K562 (cell line): ENCODE measurements around the gene PCSK6. TPM values are rescaled to one million over a fixed set of nuclear protein-coding genes. Genes with fewer than 3 reads are reported as not detected.

Source experiments
- CBFA2T3 ChIP-seq: fragments of 450-650 bp; IDR thresholded peaks from 2 replicates; pipeline ENCODE4 v1.6.1; 2017
- CBX1 ChIP-seq: sonication (generic); IDR thresholded peaks from 2 replicates; pipeline ENCODE4 v1.6.1; 2016; ENCODE audit warnings: antibody characterized with exemption, low read depth, mild to moderate bottlenecking
- CEBPB ChIP-seq: fragments of 450-650 bp; IDR thresholded peaks from 2 replicates; pipeline ENCODE4 v1.6.1; 2016; ENCODE audit warnings: missing genetic modification characterization, missing compliant biosample characterization
- CREM ChIP-seq: IDR thresholded peaks from 2 replicates; pipeline ENCODE4 v1.6.1; 2014; ENCODE audit warnings: antibody characterized with exemption, low read depth
- EP300 ChIP-seq: IDR thresholded peaks from 2 replicates; pipeline ENCODE4 v1.6.1; 2012; ENCODE audit warnings: low read length, improper control_type of control experiment
- FOXK1 ChIP-seq: sonication (generic); formaldehyde crosslinking; IDR thresholded peaks from 2 replicates; pipeline ENCODE4 v1.8.0; 2022; ENCODE audit warnings: missing genetic modification reagents, mild to moderate bottlenecking, borderline replicate concordance
- FOXM1 ChIP-seq, 2 experiments: fragments of 450-650 bp in 1 of 2; sonication (generic) in 1 of 2; formaldehyde crosslinking in 1 of 2; IDR thresholded peaks; 2 replicates each; pipeline versions ENCODE4 v1.6.1 to v1.9.0; 2017 to 2022; ENCODE audit warnings: low read depth in 2 of 2, mild to moderate bottlenecking in 2 of 2, missing genetic modification reagents in 1 of 2, moderate library complexity in 1 of 2
- GABPB2 ChIP-seq: fragments of 250-450 bp; sonication (Bioruptor Pico); conservative IDR thresholded peaks from 2 replicates; pipeline ENCODE4 v1.5.1; 2021; ENCODE audit warnings: mild to moderate bottlenecking
- JUND ChIP-seq, 2 experiments: IDR thresholded peaks; 2 replicates in 1 of 2; 3 replicates in 1 of 2; pipeline ENCODE4 v1.6.1; 2011; ENCODE audit warnings: borderline replicate concordance in 2 of 2, low read depth in 2 of 2, low read length in 2 of 2, improper control_type of control experiment in 1 of 2, missing biosample characterization in 1 of 2, missing genetic modification characterization in 1 of 2, missing genetic modification reagents in 1 of 2
- NEUROD1 ChIP-seq: fragments of 150-350 bp; IDR thresholded peaks from 2 replicates; pipeline ENCODE4 v1.6.1; 2014; ENCODE audit warnings: borderline replicate concordance, low read length, low read depth; ENCODE audit not compliant: partially characterized antibody
- NFE2L1 ChIP-seq: fragments of 450-650 bp; IDR thresholded peaks from 2 replicates; pipeline ENCODE4 v1.6.1; 2016; ENCODE audit warnings: missing genetic modification characterization, low read depth, mild to moderate bottlenecking, missing compliant biosample characterization, moderate library complexity, borderline replicate concordance
- RBM17 ChIP-seq: fragments of 200-400 bp; formaldehyde crosslinking; IDR thresholded peaks from 2 replicates; pipeline ENCODE4 v1.6.1; 2017; ENCODE audit warnings: low read depth, mild to moderate bottlenecking, low read length, borderline replicate concordance
- SUPT5H ChIP-seq: fragments of 450-650 bp; IDR thresholded peaks from 2 replicates; pipeline ENCODE4 v1.6.1; 2016
- TAF1 ChIP-seq: IDR thresholded peaks from 2 replicates; pipeline ENCODE4 v1.6.1; 2011; ENCODE audit warnings: mild to moderate bottlenecking, low read length, moderate library complexity; ENCODE audit not compliant: insufficient read depth, control insufficient read depth, severe bottlenecking; ENCODE audit errors: extremely low read depth
- ZBTB17 ChIP-seq: fragments of 450-650 bp; formaldehyde crosslinking; IDR thresholded peaks from 2 replicates; pipeline ENCODE4 v1.4.0; 2020; ENCODE audit warnings: mild to moderate bottlenecking
- ZEB2 ChIP-seq: fragments of 450-650 bp; IDR thresholded peaks from 2 replicates; pipeline ENCODE4 v1.6.1; 2016
- ZNF444 ChIP-seq: fragments of 250-450 bp; sonication (Bioruptor Pico); IDR thresholded peaks from 2 replicates; pipeline ENCODE4 v1.4.0; 2020; ENCODE audit warnings: mild to moderate bottlenecking, moderate library complexity
- ZNF699 ChIP-seq: fragments of 250-450 bp; sonication (Bioruptor Pico); IDR thresholded peaks from 2 replicates; pipeline ENCODE4 v1.8.0; 2021; ENCODE audit warnings: mild to moderate bottlenecking, moderate library complexity; ENCODE audit not compliant: insufficient replicate concordance
- polyA plus RNA-seq, 8 experiments: library from polyadenylated mRNA; depleted of rRNA in 4 of 8; stranded (reverse) in 5 of 8; unstranded in 3 of 8; fragments of >200 nt; fragmentation: Nextera tagmentation in 2 of 8; fragmentation: Illumina TruSeq in 1 of 8; extraction: Ambion mirVana in 2 of 8; extraction: Trizol in 1 of 8; gene quantifications; 2 replicates each; pipeline versions ENCODE4 v1.2.1 to v1.2.3, GENCODE V29; 2011 to 2014; ENCODE audit warnings: inconsistent platforms in 1 of 8, missing spikeins in 1 of 8
- total RNA-seq, 7 experiments: library from RNA; depleted of rRNA in 6 of 7; stranded (reverse); fragments of >200 nt in 6 of 7; fragmentation: Illumina TruSeq in 2 of 7; extraction: Trizol in 2 of 7; gene quantifications; 2 replicates each; pipeline versions ENCODE4 v1.2.1 to v1.2.3, GENCODE V29; 2011 to 2021; ENCODE audit warnings: low replicate concordance in 1 of 7
- TF ChIP-seq, protein P1 (sequence below): sonication (generic); formaldehyde crosslinking; IDR thresholded peaks from 2 replicates; pipeline ENCODE4 v1.8.1; 2022; ENCODE audit warnings: missing genetic modification reagents
- TF ChIP-seq, protein P2 (sequence below): fragments of 450-650 bp; IDR thresholded peaks from 2 replicates; pipeline ENCODE4 v1.6.1; 2018; ENCODE audit not compliant: partially characterized antibody
- TF ChIP-seq, protein P3 (sequence below): IDR thresholded peaks from 2 replicates; pipeline ENCODE4 v1.6.1; 2012; ENCODE audit warnings: low read depth, low read length, improper control_type of control experiment, borderline replicate concordance

The PCSK6 gene
- total and polyA plus RNA-seq, 9 of the 15 experiments (the other 6 are each of a cell fraction or from before 2014, with no cell fraction given): 2.2 to 32.6 (median 14.5) TPM

DNA sequence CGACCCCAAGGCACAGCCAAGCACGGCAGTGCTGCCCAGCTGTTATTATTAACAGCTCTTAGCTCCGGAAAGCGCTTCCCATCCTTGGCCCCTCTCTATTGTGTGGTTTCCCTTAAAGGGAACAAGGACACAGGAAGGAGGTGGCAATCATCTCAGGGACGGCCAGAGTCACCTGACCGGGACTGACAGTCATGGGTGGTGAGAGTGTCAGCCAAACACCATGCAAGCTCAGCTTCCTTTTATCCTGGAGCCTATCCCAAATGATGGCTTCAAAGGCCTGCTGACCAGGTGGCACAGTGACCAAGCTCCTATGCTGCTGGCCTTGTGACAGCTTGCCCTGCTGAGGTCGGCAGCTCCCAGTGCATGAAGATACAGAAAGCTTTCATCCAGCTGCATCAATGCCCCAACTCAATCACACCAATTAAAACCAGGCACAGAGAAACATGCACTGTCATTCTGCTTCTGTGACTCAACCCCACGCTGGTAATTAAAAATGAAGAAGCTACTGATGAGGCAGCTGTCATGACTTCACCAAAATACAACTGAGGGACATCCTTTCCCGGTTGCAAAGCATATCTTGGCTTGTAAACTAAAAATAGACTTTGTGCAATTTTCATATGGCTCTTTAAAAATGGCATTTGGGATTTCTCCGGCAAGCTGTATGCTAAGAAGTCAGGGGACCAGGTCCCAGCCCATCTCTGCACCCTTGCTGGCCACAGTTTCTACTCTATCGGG is 34.0 kb downstream of the PCSK6 start (continued):
- TF ChIP-seq EP300 (0 out of 2 replicates have a peak, but pooled peaks have one; percentile 18), CREM (no peak), FOXK1 (CRISPR knock-in tag) (no peak), SUPT5H (no peak), FOXM1 (IDR thresholded peaks at IDR 0.05; ENCODE audit: low read depth) (no peak), FOXM1 (CRISPR knock-in tag; IDR thresholded peaks at IDR 0.05; ENCODE audit: low read depth) (no peak), NFE2L1 (tag) (peak; percentile 47; the same call in 1 of the 2 replicates), ZNF444 (CRISPR knock-in tag) (no peak), JUND (IDR thresholded peaks at IDR 0.05; ENCODE audit: borderline replicate concordance, low read depth, low read length) (peak; percentile 80), JUND (tag; IDR thresholded peaks at IDR 0.05; ENCODE audit: borderline replicate concordance, low read depth, low read length) (peak; percentile 79; the same call in 2 of the 3 replicates), ZNF699 (CRISPR knock-in tag) (no peak), ZEB2 (peak; percentile 38), RBM17 (no peak), TAF1 (no peak), NEUROD1 (no peak), CEBPB (tag) (no peak), GABPB2 (no peak), CBFA2T3 (peak; percentile 51), CBX1 (no peak), ZBTB17 (CRISPR knock-in tag) (no peak)
- TF ChIP-seq, protein P1, sequence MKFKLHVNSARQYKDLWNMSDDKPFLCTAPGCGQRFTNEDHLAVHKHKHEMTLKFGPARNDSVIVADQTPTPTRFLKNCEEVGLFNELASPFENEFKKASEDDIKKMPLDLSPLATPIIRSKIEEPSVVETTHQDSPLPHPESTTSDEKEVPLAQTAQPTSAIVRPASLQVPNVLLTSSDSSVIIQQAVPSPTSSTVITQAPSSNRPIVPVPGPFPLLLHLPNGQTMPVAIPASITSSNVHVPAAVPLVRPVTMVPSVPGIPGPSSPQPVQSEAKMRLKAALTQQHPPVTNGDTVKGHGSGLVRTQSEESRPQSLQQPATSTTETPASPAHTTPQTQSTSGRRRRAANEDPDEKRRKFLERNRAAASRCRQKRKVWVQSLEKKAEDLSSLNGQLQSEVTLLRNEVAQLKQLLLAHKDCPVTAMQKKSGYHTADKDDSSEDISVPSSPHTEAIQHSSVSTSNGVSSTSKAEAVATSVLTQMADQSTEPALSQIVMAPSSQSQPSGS (CRISPR knock-in tag): no peak
- TF ChIP-seq, protein P2, sequence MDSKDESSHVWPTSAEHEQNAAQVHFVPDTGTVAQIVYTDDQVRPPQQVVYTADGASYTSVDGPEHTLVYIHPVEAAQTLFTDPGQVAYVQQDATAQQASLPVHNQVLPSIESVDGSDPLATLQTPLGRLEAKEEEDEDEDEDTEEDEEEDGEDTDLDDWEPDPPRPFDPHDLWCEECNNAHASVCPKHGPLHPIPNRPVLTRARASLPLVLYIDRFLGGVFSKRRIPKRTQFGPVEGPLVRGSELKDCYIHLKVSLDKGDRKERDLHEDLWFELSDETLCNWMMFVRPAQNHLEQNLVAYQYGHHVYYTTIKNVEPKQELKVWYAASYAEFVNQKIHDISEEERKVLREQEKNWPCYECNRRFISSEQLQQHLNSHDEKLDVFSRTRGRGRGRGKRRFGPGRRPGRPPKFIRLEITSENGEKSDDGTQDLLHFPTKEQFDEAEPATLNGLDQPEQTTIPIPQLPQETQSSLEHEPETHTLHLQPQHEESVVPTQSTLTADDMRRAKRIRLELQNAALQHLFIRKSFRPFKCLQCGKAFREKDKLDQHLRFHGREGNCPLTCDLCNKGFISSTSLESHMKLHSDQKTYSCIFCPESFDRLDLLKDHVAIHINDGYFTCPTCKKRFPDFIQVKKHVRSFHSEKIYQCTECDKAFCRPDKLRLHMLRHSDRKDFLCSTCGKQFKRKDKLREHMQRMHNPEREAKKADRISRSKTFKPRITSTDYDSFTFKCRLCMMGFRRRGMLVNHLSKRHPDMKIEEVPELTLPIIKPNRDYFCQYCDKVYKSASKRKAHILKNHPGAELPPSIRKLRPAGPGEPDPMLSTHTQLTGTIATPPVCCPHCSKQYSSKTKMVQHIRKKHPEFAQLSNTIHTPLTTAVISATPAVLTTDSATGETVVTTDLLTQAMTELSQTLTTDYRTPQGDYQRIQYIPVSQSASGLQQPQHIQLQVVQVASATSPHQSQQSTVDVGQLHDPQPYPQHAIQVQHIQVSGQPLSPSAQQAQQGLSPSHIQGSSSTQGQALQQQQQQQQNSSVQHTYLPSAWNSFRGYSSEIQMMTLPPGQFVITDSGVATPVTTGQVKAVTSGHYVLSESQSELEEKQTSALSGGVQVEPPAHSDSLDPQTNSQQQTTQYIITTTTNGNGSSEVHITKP: no peak
- TF ChIP-seq, protein P3, sequence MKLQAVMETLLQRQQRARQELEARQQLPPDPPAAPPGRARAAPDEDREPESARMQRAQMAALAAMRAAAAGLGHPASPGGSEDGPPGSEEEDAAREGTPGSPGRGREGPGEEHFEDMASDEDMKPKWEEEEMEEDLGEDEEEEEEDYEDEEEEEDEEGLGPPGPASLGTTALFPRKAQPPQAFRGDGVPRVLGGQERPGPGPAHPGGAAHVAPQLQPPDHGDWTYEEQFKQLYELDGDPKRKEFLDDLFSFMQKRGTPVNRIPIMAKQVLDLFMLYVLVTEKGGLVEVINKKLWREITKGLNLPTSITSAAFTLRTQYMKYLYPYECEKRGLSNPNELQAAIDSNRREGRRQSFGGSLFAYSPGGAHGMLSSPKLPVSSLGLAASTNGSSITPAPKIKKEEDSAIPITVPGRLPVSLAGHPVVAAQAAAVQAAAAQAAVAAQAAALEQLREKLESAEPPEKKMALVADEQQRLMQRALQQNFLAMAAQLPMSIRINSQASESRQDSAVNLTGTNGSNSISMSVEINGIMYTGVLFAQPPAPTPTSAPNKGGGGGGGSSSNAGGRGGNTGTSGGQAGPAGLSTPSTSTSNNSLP: peak; percentile 88; the same call in 1 of the 2 replicates
